Smooth muscle cell (in vitro differentiated cells): ENCODE measurements around the gene PSEN2. TPM values are rescaled to one million over a fixed set of nuclear protein-coding genes. Genes with fewer than 3 reads are reported as not detected.

Experiments
- DNase-seq: peaks from one replicate; lab custom pipeline; 2025; ENCODE audit not compliant: unreplicated experiment; lab: John Stamatoyannopoulos, UW
- H2AFZ ChIP-seq: fragments of 200-600 bp; sonication (generic); 2 replicates; pipeline ENCODE4 v1.6.0; 2016; ENCODE audit warnings: antibody characterized with exemption, low read depth, mild to moderate bottlenecking
- H3F3A ChIP-seq: fragments of 200-600 bp; sonication (generic); 2 replicates; pipeline ENCODE4 v1.6.0; 2017; ENCODE audit warnings: antibody characterized with exemption, low read depth
- H3K27ac ChIP-seq: fragments of 200-600 bp; sonication (generic); 2 replicates; pipeline ENCODE4 v1.5.1; 2016; ENCODE audit warnings: low read depth, mild to moderate bottlenecking
- H3K27me3 ChIP-seq: fragments of 200-600 bp; sonication (generic); 2 replicates; pipeline ENCODE4 v1.6.1; 2016; ENCODE audit warnings: low read depth, mild to moderate bottlenecking
- H3K36me3 ChIP-seq: fragments of 200-600 bp; sonication (generic); 2 replicates; pipeline ENCODE4 v1.5.1; 2016; ENCODE audit warnings: low read depth
- H3K4me1 ChIP-seq: fragments of 200-600 bp; sonication (generic); 2 replicates; pipeline ENCODE4 v1.5.1; 2016; ENCODE audit warnings: low read depth
- H3K4me2 ChIP-seq: fragments of 200-600 bp; sonication (generic); 2 replicates; pipeline ENCODE4 v1.6.0; 2016; ENCODE audit warnings: mild to moderate bottlenecking
- H3K4me3 ChIP-seq: fragments of 200-600 bp; sonication (generic); 2 replicates; pipeline ENCODE4 v1.5.1; 2016; ENCODE audit warnings: mild to moderate bottlenecking
- H3K79me2 ChIP-seq: fragments of 200-600 bp; sonication (generic); 2 replicates; pipeline ENCODE4 v1.6.0; 2016; ENCODE audit warnings: low read depth, mild to moderate bottlenecking
- H3K9ac ChIP-seq: fragments of 200-600 bp; sonication (generic); 2 replicates; pipeline ENCODE4 v1.6.0; 2016; ENCODE audit warnings: low read depth
- H3K9me3 ChIP-seq: fragments of 200-600 bp; sonication (generic); replicated peaks from 2 replicates; pipeline ENCODE4 v1.5.1; 2016; ENCODE audit warnings: low read depth
- H4K20me1 ChIP-seq: fragments of 200-600 bp; sonication (generic); 2 replicates; pipeline ENCODE4 v1.6.0; 2016; ENCODE audit warnings: low read depth
- CTCF ChIP-seq: fragments of 200-600 bp; sonication (generic); IDR thresholded peaks from 2 replicates; pipeline ENCODE4 v1.5.1; 2017; ENCODE audit warnings: borderline replicate concordance, mild to moderate bottlenecking, antibody characterized with exemption; ENCODE audit not compliant: insufficient read depth, poor library complexity, severe bottlenecking
- WGBS: methylation state at CpG from one replicate; pipeline ENCODE4 v1.1.7; 2016; ENCODE audit warnings: low lambda C conversion rate; 5-methylcytosine and 5-hydroxymethylcytosine counted together
- polyA plus RNA-seq: library from polyadenylated mRNA; unstranded; fragments of >200 nt; fragmentation: Nextera tagmentation; extraction: Ambion mirVana; gene quantifications from 2 replicates; pipeline ENCODE4 v1.2.1, GENCODE V29; 2016
- total RNA-seq: library from RNA; depleted of rRNA; stranded (reverse); fragments of >200 nt; gene quantifications from 2 replicates; pipeline ENCODE4 v1.2.3, GENCODE V29; 2014

The PSEN2 gene
- total and polyA plus RNA-seq, 2 experiments from 2014 or later, result 3.5 to 5.7 TPM

GRCh38 chr1:226884966-226885820, 14.8 kb downstream of the PSEN2 start:
- H2AFZ ChIP-seq, result no peak overlapping the region
- H3K4me2 ChIP-seq, result no peak overlapping the region
- no peaks in the 10 kb centered on the region for H4K20me1 ChIP-seq
- H3K27me3 ChIP-seq, result no peaks in the 10 kb centered on the region
- H3K79me2 ChIP-seq, result no peaks in the 10 kb centered on the region
- no peaks in the 10 kb centered on the region for H3K36me3 ChIP-seq
- TF ChIP-seq CTCF, result no peak
- no peak overlapping the region for H3K9ac ChIP-seq
- no peak overlapping the region for H3K27ac ChIP-seq
- 95% methylated on average over 20 of the region's 20 CpGs for WGBS
- no peaks in the 10 kb centered on the region for H3K9me3 ChIP-seq
- H3K4me1 ChIP-seq, result no peaks in the 10 kb centered on the region
- no peak for DNase-seq
- no peaks in the 10 kb centered on the region for H3F3A ChIP-seq
- H3K4me3 ChIP-seq, result no peak overlapping the region

GRCh38 chr1:226886122-226886901, 15.9 kb downstream of the PSEN2 start:
- H3K79me2 ChIP-seq, result no peaks in the 10 kb centered on the region
- DNase-seq, result no peak
- H3F3A ChIP-seq, result no peaks in the 10 kb centered on the region
- H3K4me1 ChIP-seq, result no peaks in the 10 kb centered on the region
- no peaks in the 10 kb centered on the region for H4K20me1 ChIP-seq
- no peak overlapping the region for H2AFZ ChIP-seq
- H3K4me3 ChIP-seq, result no peak overlapping the region
- no peaks in the 10 kb centered on the region for H3K27me3 ChIP-seq
- TF ChIP-seq CTCF, result no peak
- WGBS, result 89% methylated on average over 9 of the region's 9 CpGs
- H3K4me2 ChIP-seq, result no peak overlapping the region
- H3K27ac ChIP-seq, result no peak overlapping the region
- no peaks in the 10 kb centered on the region for H3K9me3 ChIP-seq
- no peaks in the 10 kb centered on the region for H3K36me3 ChIP-seq
- H3K9ac ChIP-seq, result no peak overlapping the region

GRCh38 chr1:226887006-226887405, 16.6 kb downstream of the PSEN2 start:
- Histone ChIP-seq H3F3A (no peaks in the 10 kb centered on the region), H3K36me3 (no peaks in the 10 kb centered on the region), H2AFZ (no peak overlapping the region), H3K4me2 (no peak overlapping the region), H3K27me3 (no peaks in the 10 kb centered on the region), H3K79me2 (no peaks in the 10 kb centered on the region), H3K9ac (no peak overlapping the region), H3K4me1 (no peaks in the 10 kb centered on the region), H4K20me1 (no peaks in the 10 kb centered on the region), H3K9me3 (no peaks in the 10 kb centered on the region), H3K4me3 (no peak overlapping the region), H3K27ac (no peak overlapping the region)
- TF ChIP-seq CTCF, result no peak
- no peak for DNase-seq
- 97% methylated on average over 6 of the region's 6 CpGs for WGBS
